ENCODE measurements around the gene CYB5D1.
A peak's percentile ranks its signal among the peaks of the same experiment; 100 is the strongest.

Gene CYB5D1

DNA sequence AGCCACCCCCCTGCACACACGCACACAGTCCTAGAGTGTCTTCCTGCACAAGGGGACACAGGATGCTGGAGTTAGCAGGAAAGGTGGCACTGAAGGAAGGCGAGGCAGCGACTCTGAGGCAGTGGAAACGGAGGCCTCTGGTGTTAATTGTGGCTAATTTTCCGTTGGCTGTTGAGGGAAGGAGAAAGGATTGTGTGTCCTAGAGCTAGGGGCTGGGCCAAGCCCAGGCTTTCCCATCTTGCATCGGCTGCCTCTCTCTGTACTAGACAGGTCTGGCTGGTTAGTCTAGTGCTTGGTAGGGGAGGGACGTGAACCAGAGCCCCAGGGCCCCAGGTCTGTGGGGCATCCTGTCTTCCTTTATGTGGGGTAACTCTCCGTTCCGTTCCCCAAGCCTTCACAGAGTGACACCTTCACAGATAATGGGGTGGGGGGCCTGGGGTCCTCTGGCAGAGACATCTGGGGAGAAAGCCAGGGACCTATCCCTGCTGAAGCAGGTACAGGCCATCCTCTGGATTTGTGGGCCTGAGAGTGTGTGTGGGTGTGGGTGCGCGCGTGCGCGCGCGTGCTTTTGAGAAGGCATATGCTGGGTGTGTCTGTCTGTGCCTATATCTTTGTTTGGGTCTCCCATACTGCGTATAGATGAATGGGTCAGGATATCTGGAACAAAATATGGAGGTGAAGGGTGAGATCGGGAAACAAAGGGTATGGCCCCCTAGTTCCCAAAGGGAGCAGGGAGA lies 30.5 kb downstream of the CYB5D1 start, which contains the start of gene CHD3:
CHD3 (plus strand) TSS at position 606 of the 737 bp plus-strand sequence. CDS start 212 bp downstream, outside the sequence.
- peak; percentile 54 for DNase-seq

GRCh38 chr17:7889166-7889955 lies 31.6 kb downstream of the CYB5D1 start:
- DNase-seq = peak; percentile 13

DNA sequence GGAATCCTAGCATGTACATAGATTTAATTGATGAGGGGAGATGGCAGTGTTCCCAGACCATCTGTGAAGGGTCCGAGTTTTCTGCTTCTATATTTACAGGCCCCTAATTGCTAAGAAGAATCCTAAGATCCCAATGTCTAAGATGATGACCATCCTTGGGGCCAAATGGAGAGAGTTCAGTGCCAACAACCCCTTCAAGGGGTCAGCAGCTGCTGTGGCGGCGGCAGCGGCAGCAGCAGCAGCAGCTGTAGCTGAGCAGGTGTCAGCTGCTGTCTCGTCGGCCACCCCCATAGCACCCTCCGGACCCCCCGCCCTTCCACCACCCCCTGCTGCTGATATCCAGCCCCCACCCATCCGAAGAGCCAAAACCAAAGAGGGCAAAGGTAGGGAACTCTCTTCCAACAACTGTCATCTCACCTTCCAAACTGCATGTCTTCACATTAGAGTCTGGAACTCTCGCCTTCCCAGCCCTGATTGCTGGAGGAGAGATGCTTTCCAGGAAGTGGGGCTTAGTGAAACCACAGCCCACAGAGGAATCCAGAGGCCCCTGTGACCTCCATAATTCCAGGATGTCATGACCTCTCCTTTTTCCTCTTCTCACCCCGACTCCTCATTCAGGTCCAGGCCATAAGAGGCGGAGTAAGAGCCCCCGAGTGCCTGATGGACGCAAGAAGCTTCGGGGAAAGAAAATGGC lies 35.5 kb downstream of the CYB5D1 start:
- DNase-seq = no peak

- no peak for DNase-seq
These were observed 36.4 kb downstream of the CYB5D1 start for GRCh38 chr17:7894226-7894625.

GRCh38 chr17:7894866-7895265 lies 37.1 kb downstream of the CYB5D1 start:
- no peak for DNase-seq

DNA sequence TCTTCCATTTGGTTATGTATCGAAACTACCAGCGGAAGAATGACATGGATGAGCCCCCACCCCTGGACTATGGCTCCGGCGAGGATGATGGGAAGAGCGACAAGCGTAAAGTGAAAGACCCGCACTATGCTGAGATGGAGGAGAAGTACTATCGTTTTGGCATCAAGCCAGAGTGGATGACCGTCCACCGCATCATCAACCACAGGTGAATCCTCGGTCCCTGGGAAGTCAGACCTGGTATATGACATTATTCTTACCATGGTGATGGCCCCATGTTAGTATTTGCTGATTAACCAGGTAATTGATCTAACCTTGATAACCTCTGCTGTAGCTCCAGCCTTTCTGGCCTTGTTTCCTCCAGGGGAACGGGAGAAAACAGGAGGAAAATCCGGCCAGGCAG lies 39.3 kb downstream of the CYB5D1 start:
- no peak for DNase-seq

DNA sequence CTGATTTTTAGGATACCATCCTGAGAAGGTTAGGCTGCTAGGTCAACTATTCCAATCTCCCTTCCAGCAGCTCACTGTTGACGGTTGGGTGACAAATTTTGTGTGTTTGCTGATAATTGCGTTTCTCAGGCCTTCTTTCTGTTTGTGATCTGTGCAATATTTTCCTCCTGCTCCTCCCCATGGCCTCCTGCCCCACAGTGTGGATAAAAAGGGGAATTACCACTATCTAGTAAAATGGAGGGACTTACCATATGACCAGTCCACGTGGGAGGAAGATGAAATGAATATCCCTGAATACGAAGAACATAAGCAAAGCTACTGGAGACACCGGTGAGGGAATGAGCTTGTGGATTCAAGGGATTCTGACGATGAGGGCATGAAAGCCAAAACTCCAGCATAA lies 40.0 kb downstream of the CYB5D1 start:
- no peak for DNase-seq

DNA sequence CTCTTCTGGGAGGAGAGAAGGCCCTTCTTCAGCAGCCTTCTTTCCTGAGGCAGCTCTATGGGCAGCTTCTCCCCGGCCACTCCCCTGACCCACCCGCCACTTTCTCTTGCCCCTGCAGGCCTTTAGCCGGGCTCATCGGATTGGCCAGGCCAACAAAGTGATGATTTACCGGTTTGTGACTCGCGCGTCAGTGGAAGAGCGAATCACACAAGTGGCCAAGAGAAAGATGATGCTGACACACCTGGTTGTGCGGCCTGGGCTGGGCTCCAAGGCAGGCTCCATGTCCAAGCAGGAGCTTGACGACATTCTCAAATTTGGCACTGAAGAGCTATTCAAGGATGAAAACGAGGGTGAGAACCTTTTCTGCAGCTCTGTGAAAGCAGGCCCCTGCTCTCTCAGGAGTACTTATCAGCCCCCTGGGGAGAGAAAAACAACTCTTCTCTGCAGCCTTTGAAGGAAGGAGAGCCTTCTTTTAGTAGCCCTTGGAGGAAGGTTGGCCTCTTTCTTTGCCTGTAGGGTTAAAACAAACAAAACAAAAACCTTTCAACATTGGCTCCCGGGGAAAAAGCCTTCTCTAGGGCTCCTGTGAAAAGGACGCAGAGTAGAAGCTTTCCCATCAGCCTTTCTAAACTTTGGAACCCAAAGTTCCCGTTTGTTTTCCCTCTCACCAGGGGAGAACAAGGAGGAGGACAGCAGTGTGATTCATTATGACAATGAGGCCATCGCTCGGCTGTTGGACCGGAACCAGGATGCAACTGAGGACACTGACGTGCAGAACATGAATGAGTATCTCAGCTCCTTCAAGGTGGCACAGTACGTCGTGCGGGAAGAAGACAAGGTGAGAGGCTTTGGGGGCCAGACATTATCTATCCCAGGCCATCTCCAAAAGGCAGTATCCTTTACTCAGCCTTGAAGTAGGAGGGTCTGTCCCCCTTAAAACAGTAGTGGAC lies 45.6 kb downstream of the CYB5D1 start:
- no peak for DNase-seq

DNA sequence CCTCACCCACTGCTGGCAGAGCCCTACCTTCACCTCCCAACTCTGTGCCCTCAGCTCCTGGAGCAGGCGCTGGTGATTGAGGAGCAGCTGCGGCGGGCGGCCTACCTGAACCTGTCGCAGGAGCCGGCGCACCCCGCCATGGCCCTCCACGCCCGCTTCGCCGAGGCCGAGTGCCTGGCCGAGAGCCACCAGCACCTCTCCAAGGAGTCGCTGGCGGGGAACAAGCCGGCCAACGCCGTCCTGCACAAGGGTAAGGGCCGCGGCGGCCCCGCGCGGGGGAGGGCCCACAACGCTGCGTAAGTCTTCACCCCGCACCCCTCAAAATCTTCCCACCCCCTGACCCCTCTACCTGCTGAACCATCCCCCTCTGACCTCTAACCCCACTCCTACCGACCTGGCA lies 51.3 kb downstream of the CYB5D1 start:
- DNase-seq = no peak

GRCh38 chr17:7910281-7910680 lies 52.5 kb downstream of the CYB5D1 start:
- no peak for DNase-seq

- no peak for DNase-seq
These were observed 52.9 kb downstream of the CYB5D1 start for GRCh38 chr17:7910711-7911110.

- DNase-seq = no peak
These were observed 53.3 kb downstream of the CYB5D1 start for GRCh38 chr17:7911116-7911515.
